Measurements from ENCODE around the gene RFPL2.
A peak's percentile ranks its signal among the peaks of the same experiment; 100 is the strongest.

RFPL2 gene

GRCh38 chr22:32206774-32207758, 2.2 kb upstream of the RFPL2 start:
- Histone ChIP-seq H3K27me3 (ENCODE audit: control insufficient read depth in 5 of 5, insufficient read depth in 4 of 5, low read length in 5 of 5) (peaks cover 17 to 37% (median 26%) of the 10 kb centered on the region in 5 donors), H3K9ac (ENCODE audit: low read length in 5 of 5) (no peak overlapping the region), H3K4me1 (ENCODE audit: control insufficient read depth in 5 of 5, insufficient read depth in 5 of 5, low read length in 5 of 5) (peaks cover 0 to 25% (median 14%) of the 10 kb centered on the region in 5 donors), H3K27ac (ENCODE audit: low read depth, low read length) (no peak overlapping the region), H3K9me3 (ENCODE audit: control insufficient read depth in 5 of 5, low read length in 5 of 5) (no peaks in the 10 kb centered on the region), H3K36me3 (ENCODE audit: control insufficient read depth in 5 of 5, insufficient read depth in 5 of 5, low read length in 5 of 5) (no peaks in the 10 kb centered on the region), H3K4me3 (ENCODE audit: low read depth in 1 of 5, low read length in 5 of 5) (no peak overlapping the region)

GRCh38 chr22:32205974-32206773, 1.3 kb upstream of the RFPL2 start:
- no peak overlapping the region for H3K27ac ChIP-seq (ENCODE audit: low read depth, low read length)
- no peak overlapping the region for H3K9ac ChIP-seq (ENCODE audit: low read length in 5 of 5)
- no peak overlapping the region for H3K4me3 ChIP-seq (ENCODE audit: low read depth in 1 of 5, low read length in 5 of 5)
- no peaks in the 10 kb centered on the region for H3K36me3 ChIP-seq (ENCODE audit: control insufficient read depth in 5 of 5, insufficient read depth in 5 of 5, low read length in 5 of 5)
- peaks cover 18 to 39% (median 26%) of the 10 kb centered on the region in 5 donors for H3K27me3 ChIP-seq (ENCODE audit: control insufficient read depth in 5 of 5, insufficient read depth in 4 of 5, low read length in 5 of 5)
- no peaks in the 10 kb centered on the region for H3K9me3 ChIP-seq (ENCODE audit: control insufficient read depth in 5 of 5, low read length in 5 of 5)
- H3K4me1 ChIP-seq (ENCODE audit: control insufficient read depth in 5 of 5, insufficient read depth in 5 of 5, low read length in 5 of 5), result peaks cover 0 to 23% (median 14%) of the 10 kb centered on the region in 5 donors

GRCh38 chr22:32204040-32204855, 625 bp downstream of the RFPL2 start:
- no peak overlapping the region for H3K4me3 ChIP-seq (ENCODE audit: low read depth in 1 of 5, low read length in 5 of 5)
- H3K9me3 ChIP-seq (ENCODE audit: control insufficient read depth in 5 of 5, low read length in 5 of 5), result no peaks in the 10 kb centered on the region
- H3K27me3 ChIP-seq (ENCODE audit: control insufficient read depth in 5 of 5, insufficient read depth in 4 of 5, low read length in 5 of 5), result peaks cover 20 to 39% (median 27%) of the 10 kb centered on the region in 5 donors
- H3K9ac ChIP-seq (ENCODE audit: low read length in 5 of 5), result no peak overlapping the region
- H3K4me1 ChIP-seq (ENCODE audit: control insufficient read depth in 5 of 5, insufficient read depth in 5 of 5, low read length in 5 of 5), result peaks cover 0 to 18% (median 14%) of the 10 kb centered on the region in 5 donors
- no peaks in the 10 kb centered on the region for H3K36me3 ChIP-seq (ENCODE audit: control insufficient read depth in 5 of 5, insufficient read depth in 5 of 5, low read length in 5 of 5)
- H3K27ac ChIP-seq (ENCODE audit: low read depth, low read length), result no peak overlapping the region

- Histone ChIP-seq H3K9me3 (ENCODE audit: control insufficient read depth in 5 of 5, low read length in 5 of 5) (no peaks in the 10 kb centered on the region), H3K36me3 (ENCODE audit: control insufficient read depth in 5 of 5, insufficient read depth in 5 of 5, low read length in 5 of 5) (no peaks in the 10 kb centered on the region), H3K27me3 (ENCODE audit: control insufficient read depth in 5 of 5, insufficient read depth in 4 of 5, low read length in 5 of 5) (peaks cover 22 to 39% (median 29%) of the 10 kb centered on the region in 5 donors), H3K4me3 (ENCODE audit: low read depth in 1 of 5, low read length in 5 of 5) (peak overlapping the region in 2 of 5 donors; percentile 43 to 46), H3K4me1 (ENCODE audit: control insufficient read depth in 5 of 5, insufficient read depth in 5 of 5, low read length in 5 of 5) (peaks cover 0 to 18% (median 14%) of the 10 kb centered on the region in 5 donors), H3K9ac (ENCODE audit: low read length in 5 of 5) (no peak overlapping the region), H3K27ac (ENCODE audit: low read depth, low read length) (no peak overlapping the region)
Observed at GRCh38 chr22:32203181-32204039, 1.5 kb downstream of the RFPL2 start.

GRCh38 chr22:32202539-32203180, 2.2 kb downstream of the RFPL2 start:
- peak overlapping the region in 3 of 5 donors; percentile 2 to 46 (median 43) for H3K4me3 ChIP-seq (ENCODE audit: low read depth in 1 of 5, low read length in 5 of 5)
- peaks cover 23 to 39% (median 35%) of the 10 kb centered on the region in 5 donors for H3K27me3 ChIP-seq (ENCODE audit: control insufficient read depth in 5 of 5, insufficient read depth in 4 of 5, low read length in 5 of 5)

DNA sequence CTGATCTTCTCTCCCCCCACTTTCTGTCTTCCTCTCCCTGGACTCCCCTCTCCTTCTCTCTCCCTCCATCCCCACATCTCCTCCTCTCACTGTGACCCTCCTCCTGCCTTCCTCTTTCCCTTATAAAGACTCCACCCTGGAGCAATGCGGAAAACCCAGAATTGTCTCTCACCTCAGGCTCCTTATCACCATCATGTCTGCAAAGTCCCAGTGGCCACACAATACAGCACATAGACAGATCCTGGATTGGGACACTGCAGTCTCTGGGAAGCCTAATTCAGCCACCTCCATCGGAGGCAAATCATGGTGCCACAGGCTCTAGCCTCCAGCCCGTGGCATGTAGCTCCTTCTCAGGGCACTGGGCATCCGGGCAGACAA, 2.7 kb downstream of the RFPL2 start:
- no peak overlapping the region for H3K9ac ChIP-seq (ENCODE audit: low read length in 5 of 5)
- H3K36me3 ChIP-seq (ENCODE audit: control insufficient read depth in 5 of 5, insufficient read depth in 5 of 5, low read length in 5 of 5), result no peaks in the 10 kb centered on the region
- peaks cover 23 to 39% (median 35%) of the 10 kb centered on the region in 5 donors for H3K27me3 ChIP-seq (ENCODE audit: control insufficient read depth in 5 of 5, insufficient read depth in 4 of 5, low read length in 5 of 5)
- peak overlapping the region in 2 of 5 donors; percentile 43 to 46 for H3K4me3 ChIP-seq (ENCODE audit: low read depth in 1 of 5, low read length in 5 of 5)
- no peaks in the 10 kb centered on the region for H3K9me3 ChIP-seq (ENCODE audit: control insufficient read depth in 5 of 5, low read length in 5 of 5)
- H3K4me1 ChIP-seq (ENCODE audit: control insufficient read depth in 5 of 5, insufficient read depth in 5 of 5, low read length in 5 of 5), result peaks cover 0 to 18% (median 14%) of the 10 kb centered on the region in 5 donors
- no peak overlapping the region for H3K27ac ChIP-seq (ENCODE audit: low read depth, low read length)

More at GRCh38 chr22:32202539-32203180, 2.2 kb downstream of the RFPL2 start:
- H3K36me3 ChIP-seq (ENCODE audit: control insufficient read depth in 5 of 5, insufficient read depth in 5 of 5, low read length in 5 of 5), result no peaks in the 10 kb centered on the region
- no peak overlapping the region for H3K27ac ChIP-seq (ENCODE audit: low read depth, low read length)
- H3K9ac ChIP-seq (ENCODE audit: low read length in 5 of 5), result no peak overlapping the region
- H3K9me3 ChIP-seq (ENCODE audit: control insufficient read depth in 5 of 5, low read length in 5 of 5), result no peaks in the 10 kb centered on the region
- H3K4me1 ChIP-seq (ENCODE audit: control insufficient read depth in 5 of 5, insufficient read depth in 5 of 5, low read length in 5 of 5), result peaks cover 0 to 18% (median 14%) of the 10 kb centered on the region in 5 donors

DNA sequence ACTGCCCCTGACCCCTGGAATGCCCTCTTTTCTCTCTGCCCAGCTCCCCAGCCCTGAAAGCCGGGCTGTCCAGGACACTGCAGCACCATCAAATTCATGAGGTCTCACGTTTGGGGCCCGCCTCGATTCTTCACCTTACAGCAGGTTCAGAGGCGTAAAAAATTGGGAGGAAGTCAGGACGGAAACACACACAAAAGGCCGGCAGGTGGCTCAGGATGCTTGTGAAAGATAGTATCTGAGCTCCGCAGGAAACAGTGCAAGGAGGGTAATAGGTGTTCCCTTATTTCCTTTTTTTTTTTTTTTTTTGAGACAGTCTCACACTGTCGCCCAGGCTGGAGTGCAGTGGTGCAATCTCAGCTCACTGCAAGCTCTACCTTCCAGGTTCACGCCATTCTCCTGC, 4.1 kb downstream of the RFPL2 start:
- H3K36me3 ChIP-seq (ENCODE audit: control insufficient read depth in 5 of 5, insufficient read depth in 5 of 5, low read length in 5 of 5), result no peaks in the 10 kb centered on the region
- H3K9me3 ChIP-seq (ENCODE audit: control insufficient read depth in 5 of 5, low read length in 5 of 5), result no peaks in the 10 kb centered on the region
- H3K4me3 ChIP-seq (ENCODE audit: low read depth in 1 of 5, low read length in 5 of 5), result no peak overlapping the region
- H3K4me1 ChIP-seq (ENCODE audit: control insufficient read depth in 5 of 5, insufficient read depth in 5 of 5, low read length in 5 of 5), result peaks cover 0 to 15% (median 14%) of the 10 kb centered on the region in 5 donors
- H3K27ac ChIP-seq (ENCODE audit: low read depth, low read length), result no peak overlapping the region
- H3K9ac ChIP-seq (ENCODE audit: low read length in 5 of 5), result no peak overlapping the region
- H3K27me3 ChIP-seq (ENCODE audit: control insufficient read depth in 5 of 5, insufficient read depth in 4 of 5, low read length in 5 of 5), result peaks cover 23 to 38% (median 28%) of the 10 kb centered on the region in 5 donors

DNA sequence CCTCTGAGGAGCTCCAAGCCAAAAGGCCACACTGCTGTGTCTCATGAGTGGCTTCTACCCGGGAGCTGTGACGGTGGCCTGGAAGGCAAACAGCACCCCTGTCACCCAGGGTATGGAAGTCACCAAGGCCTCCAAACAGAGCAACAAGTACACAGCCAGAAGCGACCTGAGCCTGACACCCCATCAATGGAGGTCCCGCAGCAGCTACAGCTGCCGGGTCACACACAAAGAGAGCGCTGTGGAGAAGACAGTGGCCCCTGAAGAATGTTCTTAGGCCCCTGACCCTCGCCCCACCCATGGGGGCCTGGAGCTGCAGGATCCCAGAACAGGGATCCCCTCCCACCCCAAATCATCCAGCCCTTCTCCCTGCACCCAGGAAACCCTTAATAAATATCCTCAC, 4.9 kb downstream of the RFPL2 start:
- no peak overlapping the region for H3K27ac ChIP-seq (ENCODE audit: low read depth, low read length)
- peaks cover 0 to 15% (median 14%) of the 10 kb centered on the region in 5 donors for H3K4me1 ChIP-seq (ENCODE audit: control insufficient read depth in 5 of 5, insufficient read depth in 5 of 5, low read length in 5 of 5)
- H3K4me3 ChIP-seq (ENCODE audit: low read depth in 1 of 5, low read length in 5 of 5), result no peak overlapping the region
- no peak overlapping the region for H3K9ac ChIP-seq (ENCODE audit: low read length in 5 of 5)
- peaks cover 23 to 37% (median 25%) of the 10 kb centered on the region in 5 donors for H3K27me3 ChIP-seq (ENCODE audit: control insufficient read depth in 5 of 5, insufficient read depth in 4 of 5, low read length in 5 of 5)
- H3K9me3 ChIP-seq (ENCODE audit: control insufficient read depth in 5 of 5, low read length in 5 of 5), result no peaks in the 10 kb centered on the region
- no peaks in the 10 kb centered on the region for H3K36me3 ChIP-seq (ENCODE audit: control insufficient read depth in 5 of 5, insufficient read depth in 5 of 5, low read length in 5 of 5)
